Right lobe of liver (tissue), 6 donors: Measurements from ENCODE around the gene CA5A. TPM values are rescaled to one million over a fixed set of nuclear protein-coding genes. Genes with fewer than 3 reads are reported as not detected.

Experiments used
- ATAC-seq, 4 donors: fragments of 200-7000 bp; cut with Tn5 transposase; one replicate each; pipeline ENCODE4 v1.9.1; 2020; ENCODE audit warnings: mild to moderate bottlenecking in 4 of 4, moderate library complexity in 4 of 4
- DNase-seq, 3 donors: peaks; one replicate each; pipeline ENCODE4 v3.0.0-alpha.2; 2020
- H3K27ac ChIP-seq, 3 donors: fragments of 200-600 bp; one replicate each; pipeline ENCODE4 v1.8.0; 2022
- H3K27me3 ChIP-seq, 2 donors: fragments of 200-600 bp; one replicate each; pipeline ENCODE4 v1.8.0; 2022
- H3K36me3 ChIP-seq, 4 donors: fragments of 200-600 bp; sonication (generic) in 1 of 4; one replicate each; pipeline versions ENCODE4 v1.5.1 to v1.8.0; 2017 to 2022; ENCODE audit warnings: control low read depth in 1 of 4
- H3K4me1 ChIP-seq, 4 donors: fragments of 200-600 bp; sonication (generic) in 1 of 4; one replicate each; pipeline versions ENCODE4 v1.5.1 to v1.8.0; 2017 to 2022; ENCODE audit warnings: control low read depth in 1 of 4
- H3K4me3 ChIP-seq, 3 donors: fragments of 200-600 bp; one replicate each; pipeline ENCODE4 v1.8.0; 2022
- H3K9me3 ChIP-seq, 4 donors: fragments of 200-600 bp; sonication (generic) in 1 of 4; one replicate each; pipeline versions ENCODE4 v1.5.1 to v1.8.0; 2017 to 2022; ENCODE audit warnings: control low read depth in 1 of 4
- CTCF ChIP-seq, 4 donors: fragments of 200-600 bp in 3 of 4; fragments of 450-650 bp in 1 of 4; IDR thresholded peaks; one replicate each; pipeline versions ENCODE4 v1.5.1 to v1.8.0; 2016 to 2022; ENCODE audit warnings: antibody characterized with exemption in 4 of 4, mild to moderate bottlenecking in 2 of 4
- POLR2A ChIP-seq: fragments of 450-650 bp; IDR thresholded peaks from one replicate; pipeline ENCODE4 v1.6.1; 2017; ENCODE audit warnings: antibody characterized with exemption, mild to moderate bottlenecking
- WGBS: methylation state at CpG from one replicate; pipeline ENCODE4 v1.1.6; 2018; ENCODE audit warnings: low coverage, low lambda C conversion rate; ENCODE audit not compliant: insufficient coverage; ENCODE audit errors: missing lambda C conversion rate; 5-methylcytosine and 5-hydroxymethylcytosine counted together
- intact Hi-C, 2 donors: fragments of 100-400 bp; cut with DNase I; formaldehyde crosslinking; loops; one replicate each; pipeline versions ENCODE4 v1.11.2 to v1.14.1; 2022
- total RNA-seq, 6 experiments: library from RNA; depleted of rRNA in 2 of 6; stranded (reverse); fragments of >200 nt in 2 of 6; fragmentation: NEBNext Ultra II Directional in 3 of 6; extraction: Animal tissue kit (Norgen Biotek cat#: 25700) in 3 of 6; gene quantifications; one replicate each; pipeline versions ENCODE4 v1.1.0 to v1.2.4, GENCODE V29; 2016 to 2023
- donor health status: DM: no; HTN: yes; CAD: no.
- donor health status: DM: no; HTN: no; CAD: no.
- donor health status: DM: no; HTN: no; CAD: no.
- donor health status: DM: no; HTN: yes; CAD: no.
- donor health status: DM: no; HTN: yes; CAD: no.

The CA5A gene
- total RNA-seq, 6 experiments from 2014 or later, result 26.5 to 59.6 (median 30.2) TPM

- Histone ChIP-seq H3K4me3 (peak overlapping the region; percentile 17 to 83 (median 80)), H3K4me1 (peaks cover 0 to 45% (median 17%) of the 10 kb centered on the region in 4 donors), H3K27ac (peak overlapping the region; percentile 84 to 100 (median 99)), H3K27me3 (no peaks in the 10 kb centered on the region), H3K36me3 (peaks cover 0 to 10% (median 0%) of the 10 kb centered on the region in 4 donors), H3K9me3 (no peaks in the 10 kb centered on the region)
- 37% methylated on average over 2 of the region's 17 CpGs for WGBS
- DNase-seq, result peak in 2 of 3 donors; percentile 75 to 77
- intact Hi-C loops, result no loop called here
- ATAC-seq, result peak in 2 of 4 donors; percentile 3
- TF ChIP-seq POLR2A (peak; percentile 18), CTCF (IDR thresholded peaks at IDR 0.05) (no peak)
Measured at GRCh38 chr16:87842209-87842869, 94.0 kb downstream of the CA5A start.

DNA sequence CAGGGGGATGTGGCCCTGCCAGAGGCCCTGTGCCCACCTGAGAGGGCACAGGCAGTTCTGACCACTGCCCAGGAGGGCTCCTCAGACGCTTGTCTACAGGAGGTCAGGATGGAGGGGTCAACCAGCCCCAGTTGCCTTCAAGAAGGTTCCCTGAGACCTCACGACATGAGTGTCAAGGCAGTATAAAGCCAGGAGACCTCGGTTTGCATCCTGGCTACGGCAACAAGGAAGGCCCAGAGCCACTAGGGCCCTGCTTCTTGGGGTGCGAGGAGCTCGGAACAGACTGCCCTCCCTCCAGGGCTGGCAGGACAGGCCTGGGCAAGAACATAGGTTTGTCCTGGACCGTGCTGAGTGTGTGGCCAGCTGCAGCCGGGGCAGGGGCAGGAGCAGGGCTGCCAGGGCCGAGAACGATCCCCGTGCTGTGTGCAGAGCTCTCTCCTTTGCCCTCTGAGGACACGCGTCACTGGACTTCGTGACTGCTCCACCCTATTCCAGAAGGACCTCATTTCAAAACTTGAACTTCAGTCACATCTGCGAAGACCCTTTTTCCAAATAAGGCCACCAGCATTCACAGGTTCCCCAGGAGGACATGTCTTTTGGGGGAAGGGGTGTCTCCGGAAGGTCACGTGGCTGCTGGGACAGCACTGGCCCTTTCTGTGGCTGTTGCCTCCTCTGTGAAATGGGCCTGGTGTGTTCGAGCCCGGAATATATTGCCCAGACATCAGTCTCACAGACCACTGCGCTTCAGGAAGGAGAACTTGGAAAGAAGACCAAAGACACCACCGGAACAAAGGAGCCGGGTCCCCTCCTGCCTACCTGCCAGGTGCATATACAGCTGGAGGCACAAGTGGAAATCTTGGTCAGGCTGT, 94.8 kb downstream of the CA5A start:
- WGBS, result 21% methylated on average over 9 of the region's 22 CpGs
- peak; percentile 75 to 95 (median 95) for DNase-seq

DNA sequence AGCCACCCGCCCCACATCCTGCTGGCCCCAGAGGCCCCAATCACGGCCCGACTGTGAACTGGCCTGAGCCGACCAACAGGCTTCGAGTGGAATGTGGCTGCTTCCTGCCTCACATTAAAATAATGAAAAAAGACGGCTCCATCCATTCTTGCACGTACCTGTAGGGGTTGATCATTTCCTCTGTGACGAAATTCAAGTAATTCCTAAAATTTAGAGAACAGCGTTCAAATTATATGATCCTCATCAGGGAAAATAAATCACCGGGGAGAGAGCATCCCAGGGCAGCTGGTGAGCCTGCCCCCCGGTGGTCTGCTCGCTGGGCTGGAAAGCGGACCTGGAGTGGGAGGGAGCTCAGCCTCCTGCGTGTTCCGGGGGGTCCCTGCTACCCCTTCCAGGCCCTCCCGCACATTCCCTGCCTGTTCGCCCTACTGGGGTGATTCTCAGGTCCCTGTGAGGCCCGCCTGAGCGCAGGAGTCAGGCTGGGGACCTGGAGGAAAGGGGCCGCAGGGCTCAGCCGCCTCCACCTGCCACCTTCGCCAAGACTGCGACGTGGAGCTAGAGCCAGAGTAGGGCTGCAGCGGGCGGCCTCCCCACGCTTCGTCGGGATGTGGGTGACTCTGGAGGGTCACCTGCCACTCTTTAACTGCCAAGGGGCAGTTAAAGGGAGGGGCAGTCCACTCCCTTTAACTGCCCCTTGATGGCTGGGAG, 95.9 kb downstream of the CA5A start:
- H3K4me1 ChIP-seq, result peaks cover 0 to 29% (median 12%) of the 10 kb centered on the region in 4 donors

More for the DNA sequence above, 94.8 kb downstream of the CA5A start:
- peaks cover 0 to 11% (median 0%) of the 10 kb centered on the region in 4 donors for H3K36me3 ChIP-seq
- H3K27ac ChIP-seq, result peak overlapping the region; percentile 84 to 100 (median 99)
- peaks cover 0 to 37% (median 17%) of the 10 kb centered on the region in 4 donors for H3K4me1 ChIP-seq
- H3K9me3 ChIP-seq, result no peaks in the 10 kb centered on the region
- peak; percentile 78 for TF ChIP-seq POLR2A
- no peak for TF ChIP-seq CTCF (IDR thresholded peaks at IDR 0.05)
- ATAC-seq, result peak; percentile 34 to 59 (median 47)
- no peaks in the 10 kb centered on the region for H3K27me3 ChIP-seq
- peak overlapping the region; percentile 17 to 83 (median 80) for H3K4me3 ChIP-seq
- intact Hi-C loops, result no loop called here

More for the DNA sequence above, 95.9 kb downstream of the CA5A start:
- no peak for TF ChIP-seq CTCF (IDR thresholded peaks at IDR 0.05)
- TF ChIP-seq POLR2A, result no peak
- H3K4me3 ChIP-seq, result peak overlapping the region in 2 of 3 donors; percentile 67 to 77
- ATAC-seq (no peak), DNase-seq (no peak)
- H3K9me3 ChIP-seq, result no peaks in the 10 kb centered on the region
- H3K27me3 ChIP-seq, result no peaks in the 10 kb centered on the region
- intact Hi-C loops, result no loop called here
- peak overlapping the region; percentile 84 to 100 (median 99) for H3K27ac ChIP-seq
- WGBS, result 51% methylated on average over 11 of the region's 29 CpGs
- H3K36me3 ChIP-seq, result peaks cover 0 to 21% (median 3%) of the 10 kb centered on the region in 4 donors
